HG02970 (cell line): ENCODE results near the gene ACSM5.
"Not testable (repeated sequence)": the region's sequence is repeated elsewhere in the genome, so short reads cannot be mapped to it uniquely, and the experiment has no call there.

ENCODE experiments used
- ATAC-seq: cut with Tn5 transposase; IDR thresholded peaks from one replicate; pipeline ENCODE4 v1.9.1; 2021; ENCODE audit warnings: mild to moderate bottlenecking, moderate library complexity, moderate number of reproducible peaks; ENCODE audit not compliant: unreplicated experiment, low FRiP score

ACSM5 gene

GRCh38 chr16:20446652-20447393, 37.5 kb downstream of the ACSM5 start:
- not testable (repeated sequence) for ATAC-seq

GRCh38 chr16:20451364-20451763, 42.0 kb downstream of the ACSM5 start, which contains the start of gene ACSM2A:
ACSM2A (plus strand) TSS chr16:20451521; CDS start chr16:20460115, 8,594 bp downstream.
- not testable (repeated sequence) for ATAC-seq

- ATAC-seq = not testable (repeated sequence)
These were observed 44.3 kb downstream of the ACSM5 start for GRCh38 chr16:20453633-20454032.

- ATAC-seq = not testable (repeated sequence)
These were observed 49.9 kb downstream of the ACSM5 start for GRCh38 chr16:20459227-20459626.

- not testable (repeated sequence) for ATAC-seq
These were observed 51.0 kb downstream of the ACSM5 start for GRCh38 chr16:20460313-20460712.

GRCh38 chr16:20468954-20469353, 59.6 kb downstream of the ACSM5 start:
- not testable (repeated sequence) for ATAC-seq

- ATAC-seq = not testable (repeated sequence)
These were observed 60.6 kb downstream of the ACSM5 start for GRCh38 chr16:20469930-20470329.

GRCh38 chr16:20470732-20471131, 61.4 kb downstream of the ACSM5 start:
- not testable (repeated sequence) for ATAC-seq

GRCh38 chr16:20477188-20477744, 67.9 kb downstream of the ACSM5 start:
- not testable (repeated sequence) for ATAC-seq

- not testable (repeated sequence) for ATAC-seq
These were observed 74.7 kb downstream of the ACSM5 start for GRCh38 chr16:20483989-20484388.

- no peak for ATAC-seq
These were observed 75.4 kb downstream of the ACSM5 start for GRCh38 chr16:20484726-20485125.

- ATAC-seq = no peak
These were observed 76.1 kb downstream of the ACSM5 start for GRCh38 chr16:20485408-20485807.
